Measurements from ENCODE around the gene RGS1. TPM values are rescaled to one million over a fixed set of nuclear protein-coding genes. Genes with fewer than 3 reads are reported as not detected.

The RGS1 gene
- total and polyA plus RNA-seq, 2 experiments from 2014 or later, result not detected

GRCh38 chr1:192615055-192615454, 39.5 kb downstream of the RGS1 start (continued):
- TF ChIP-seq, protein P1, sequence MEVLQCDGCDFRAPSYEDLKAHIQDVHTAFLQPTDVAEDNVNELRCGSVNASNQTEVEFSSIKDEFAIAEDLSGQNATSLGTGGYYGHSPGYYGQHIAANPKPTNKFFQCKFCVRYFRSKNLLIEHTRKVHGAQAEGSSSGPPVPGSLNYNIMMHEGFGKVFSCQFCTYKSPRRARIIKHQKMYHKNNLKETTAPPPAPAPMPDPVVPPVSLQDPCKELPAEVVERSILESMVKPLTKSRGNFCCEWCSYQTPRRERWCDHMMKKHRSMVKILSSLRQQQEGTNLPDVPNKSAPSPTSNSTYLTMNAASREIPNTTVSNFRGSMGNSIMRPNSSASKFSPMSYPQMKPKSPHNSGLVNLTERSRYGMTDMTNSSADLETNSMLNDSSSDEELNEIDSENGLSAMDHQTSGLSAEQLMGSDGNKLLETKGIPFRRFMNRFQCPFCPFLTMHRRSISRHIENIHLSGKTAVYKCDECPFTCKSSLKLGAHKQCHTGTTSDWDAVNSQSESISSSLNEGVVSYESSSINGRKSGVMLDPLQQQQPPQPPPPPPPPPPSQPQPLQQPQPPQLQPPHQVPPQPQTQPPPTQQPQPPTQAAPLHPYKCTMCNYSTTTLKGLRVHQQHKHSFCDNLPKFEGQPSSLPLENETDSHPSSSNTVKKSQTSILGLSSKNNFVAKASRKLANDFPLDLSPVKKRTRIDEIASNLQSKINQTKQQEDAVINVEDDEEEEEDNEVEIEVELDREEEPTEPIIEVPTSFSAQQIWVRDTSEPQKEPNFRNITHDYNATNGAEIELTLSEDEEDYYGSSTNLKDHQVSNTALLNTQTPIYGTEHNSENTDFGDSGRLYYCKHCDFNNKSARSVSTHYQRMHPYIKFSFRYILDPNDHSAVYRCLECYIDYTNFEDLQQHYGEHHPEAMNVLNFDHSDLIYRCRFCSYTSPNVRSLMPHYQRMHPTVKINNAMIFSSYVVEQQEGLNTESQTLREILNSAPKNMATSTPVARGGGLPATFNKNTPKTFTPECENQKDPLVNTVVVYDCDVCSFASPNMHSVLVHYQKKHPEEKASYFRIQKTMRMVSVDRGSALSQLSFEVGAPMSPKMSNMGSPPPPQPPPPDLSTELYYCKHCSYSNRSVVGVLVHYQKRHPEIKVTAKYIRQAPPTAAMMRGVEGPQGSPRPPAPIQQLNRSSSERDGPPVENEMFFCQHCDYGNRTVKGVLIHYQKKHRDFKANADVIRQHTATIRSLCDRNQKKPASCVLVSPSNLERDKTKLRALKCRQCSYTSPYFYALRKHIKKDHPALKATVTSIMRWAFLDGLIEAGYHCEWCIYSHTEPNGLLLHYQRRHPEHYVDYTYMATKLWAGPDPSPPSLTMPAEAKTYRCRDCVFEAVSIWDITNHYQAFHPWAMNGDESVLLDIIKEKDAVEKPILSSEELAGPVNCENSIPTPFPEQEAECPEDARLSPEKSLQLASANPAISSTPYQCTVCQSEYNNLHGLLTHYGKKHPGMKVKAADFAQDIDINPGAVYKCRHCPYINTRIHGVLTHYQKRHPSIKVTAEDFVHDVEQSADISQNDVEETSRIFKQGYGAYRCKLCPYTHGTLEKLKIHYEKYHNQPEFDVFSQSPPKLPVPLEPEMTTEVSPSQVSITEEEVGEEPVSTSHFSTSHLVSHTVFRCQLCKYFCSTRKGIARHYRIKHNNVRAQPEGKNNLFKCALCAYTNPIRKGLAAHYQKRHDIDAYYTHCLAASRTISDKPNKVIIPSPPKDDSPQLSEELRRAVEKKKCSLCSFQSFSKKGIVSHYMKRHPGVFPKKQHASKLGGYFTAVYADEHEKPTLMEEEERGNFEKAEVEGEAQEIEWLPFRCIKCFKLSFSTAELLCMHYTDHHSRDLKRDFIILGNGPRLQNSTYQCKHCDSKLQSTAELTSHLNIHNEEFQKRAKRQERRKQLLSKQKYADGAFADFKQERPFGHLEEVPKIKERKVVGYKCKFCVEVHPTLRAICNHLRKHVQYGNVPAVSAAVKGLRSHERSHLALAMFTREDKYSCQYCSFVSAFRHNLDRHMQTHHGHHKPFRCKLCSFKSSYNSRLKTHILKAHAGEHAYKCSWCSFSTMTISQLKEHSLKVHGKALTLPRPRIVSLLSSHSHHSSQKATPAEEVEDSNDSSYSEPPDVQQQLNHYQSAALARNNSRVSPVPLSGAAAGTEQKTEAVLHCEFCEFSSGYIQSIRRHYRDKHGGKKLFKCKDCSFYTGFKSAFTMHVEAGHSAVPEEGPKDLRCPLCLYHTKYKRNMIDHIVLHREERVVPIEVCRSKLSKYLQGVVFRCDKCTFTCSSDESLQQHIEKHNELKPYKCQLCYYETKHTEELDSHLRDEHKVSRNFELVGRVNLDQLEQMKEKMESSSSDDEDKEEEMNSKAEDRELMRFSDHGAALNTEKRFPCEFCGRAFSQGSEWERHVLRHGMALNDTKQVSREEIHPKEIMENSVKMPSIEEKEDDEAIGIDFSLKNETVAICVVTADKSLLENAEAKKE (CRISPR knock-in tag; IDR thresholded peaks at IDR 0.05), result no peak
- TF ChIP-seq, protein P2, sequence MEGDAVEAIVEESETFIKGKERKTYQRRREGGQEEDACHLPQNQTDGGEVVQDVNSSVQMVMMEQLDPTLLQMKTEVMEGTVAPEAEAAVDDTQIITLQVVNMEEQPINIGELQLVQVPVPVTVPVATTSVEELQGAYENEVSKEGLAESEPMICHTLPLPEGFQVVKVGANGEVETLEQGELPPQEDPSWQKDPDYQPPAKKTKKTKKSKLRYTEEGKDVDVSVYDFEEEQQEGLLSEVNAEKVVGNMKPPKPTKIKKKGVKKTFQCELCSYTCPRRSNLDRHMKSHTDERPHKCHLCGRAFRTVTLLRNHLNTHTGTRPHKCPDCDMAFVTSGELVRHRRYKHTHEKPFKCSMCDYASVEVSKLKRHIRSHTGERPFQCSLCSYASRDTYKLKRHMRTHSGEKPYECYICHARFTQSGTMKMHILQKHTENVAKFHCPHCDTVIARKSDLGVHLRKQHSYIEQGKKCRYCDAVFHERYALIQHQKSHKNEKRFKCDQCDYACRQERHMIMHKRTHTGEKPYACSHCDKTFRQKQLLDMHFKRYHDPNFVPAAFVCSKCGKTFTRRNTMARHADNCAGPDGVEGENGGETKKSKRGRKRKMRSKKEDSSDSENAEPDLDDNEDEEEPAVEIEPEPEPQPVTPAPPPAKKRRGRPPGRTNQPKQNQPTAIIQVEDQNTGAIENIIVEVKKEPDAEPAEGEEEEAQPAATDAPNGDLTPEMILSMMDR (conservative IDR thresholded peaks at IDR 0.05; ENCODE audit: low read depth in 2 of 2), result no peak
- no peak for TF ChIP-seq EZH2 (IDR thresholded peaks at IDR 0.05; ENCODE audit: low read depth, unreplicated experiment)
- no peak for TF ChIP-seq JUNB (IDR thresholded peaks at IDR 0.05; ENCODE audit: unreplicated experiment)
- no peak for TF ChIP-seq ZNF331 (CRISPR knock-in tag; IDR thresholded peaks at IDR 0.05; ENCODE audit: low read depth)

- Histone ChIP-seq H3K36me3 (ENCODE audit: insufficient read depth) (no peaks in the 10 kb centered on the region), H2AFZ (no peak overlapping the region), H4K20me1 (replicated peaks; ENCODE audit: insufficient read depth) (no peaks in the 10 kb centered on the region), H3K79me2 (replicated peaks; ENCODE audit: insufficient read depth) (no peaks in the 10 kb centered on the region), H3K27ac (ENCODE audit: low read depth) (no peak overlapping the region), H3K9me2 (ENCODE audit: insufficient read depth) (0 out of 2 replicates have a peak, but pooled peaks cover 4% of the 10 kb centered on the region), H3K4me3 (no peak overlapping the region), H3K27me3 (ENCODE audit: insufficient read depth) (no peaks in the 10 kb centered on the region), H3F3A (replicated peaks; ENCODE audit: low read depth) (no peaks in the 10 kb centered on the region), H3K4me2 (no peak overlapping the region), H3K4me1 (ENCODE audit: insufficient read depth) (no peaks in the 10 kb centered on the region)
- Mint-ChIP-seq H3K27me3 (ENCODE audit: insufficient read depth, low read depth, poor library complexity) (peaks cover 1% of the 10 kb centered on the region), H3K9me3 (peaks cover 4% of the 10 kb centered on the region; the same call in 1 of the 3 replicates), H3K27ac (no peak overlapping the region), H3K4me1 (no peaks in the 10 kb centered on the region), H3K4me3 (no peak overlapping the region), H3K36me3 (ENCODE audit: low read depth) (no peaks in the 10 kb centered on the region)
- no peak for ATAC-seq
- no peak for DNase-seq (ENCODE audit: low spot score)
- TF ChIP-seq ZNF114 (CRISPR knock-in tag; IDR thresholded peaks at IDR 0.05), result no peak
- TF ChIP-seq, protein P1 (CRISPR knock-in tag; IDR thresholded peaks at IDR 0.05), result no peak
These were observed 44.6 kb downstream of the RGS1 start for GRCh38 chr1:192620071-192620635.
